ENCODE measurements around the gene ERVV-1.

DNA sequence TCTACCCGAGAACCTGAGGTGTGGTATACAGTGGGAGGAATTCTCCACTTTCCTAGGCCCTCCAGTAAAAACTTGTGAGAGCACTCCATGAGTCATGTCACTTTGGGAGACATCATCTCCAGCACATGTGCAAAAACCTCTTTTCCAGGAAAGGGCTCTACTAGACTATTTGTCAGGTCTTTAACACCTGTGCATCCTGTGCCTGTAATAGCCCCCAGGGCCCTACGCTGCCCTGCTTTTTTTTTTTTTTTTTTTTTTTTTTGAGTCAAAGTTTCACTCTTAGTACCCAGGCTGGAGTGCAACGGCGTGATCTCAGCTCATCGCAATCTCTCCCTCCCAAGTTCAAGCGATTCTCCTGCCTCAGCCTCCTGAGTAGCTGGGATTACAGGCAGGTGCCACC lies 1.7 kb upstream of the ERVV-1 start:
- TF ChIP-seq, protein P1, sequence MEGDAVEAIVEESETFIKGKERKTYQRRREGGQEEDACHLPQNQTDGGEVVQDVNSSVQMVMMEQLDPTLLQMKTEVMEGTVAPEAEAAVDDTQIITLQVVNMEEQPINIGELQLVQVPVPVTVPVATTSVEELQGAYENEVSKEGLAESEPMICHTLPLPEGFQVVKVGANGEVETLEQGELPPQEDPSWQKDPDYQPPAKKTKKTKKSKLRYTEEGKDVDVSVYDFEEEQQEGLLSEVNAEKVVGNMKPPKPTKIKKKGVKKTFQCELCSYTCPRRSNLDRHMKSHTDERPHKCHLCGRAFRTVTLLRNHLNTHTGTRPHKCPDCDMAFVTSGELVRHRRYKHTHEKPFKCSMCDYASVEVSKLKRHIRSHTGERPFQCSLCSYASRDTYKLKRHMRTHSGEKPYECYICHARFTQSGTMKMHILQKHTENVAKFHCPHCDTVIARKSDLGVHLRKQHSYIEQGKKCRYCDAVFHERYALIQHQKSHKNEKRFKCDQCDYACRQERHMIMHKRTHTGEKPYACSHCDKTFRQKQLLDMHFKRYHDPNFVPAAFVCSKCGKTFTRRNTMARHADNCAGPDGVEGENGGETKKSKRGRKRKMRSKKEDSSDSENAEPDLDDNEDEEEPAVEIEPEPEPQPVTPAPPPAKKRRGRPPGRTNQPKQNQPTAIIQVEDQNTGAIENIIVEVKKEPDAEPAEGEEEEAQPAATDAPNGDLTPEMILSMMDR (IDR thresholded peaks at IDR 0.05): no peak
- no peak for TF ChIP-seq POLR2AphosphoS5 (IDR thresholded peaks at IDR 0.05)
- no peak for TF ChIP-seq POLR2A (IDR thresholded peaks at IDR 0.05)
